Measurements from ENCODE around the gene KMT2C. TPM values are rescaled to one million over a fixed set of nuclear protein-coding genes. Genes with fewer than 3 reads are reported as not detected.

Gene KMT2C
- total RNA-seq (10 to 100 TPM; 45.7 to 82.3 (median 62.6) TPM), polyA plus RNA-seq (10 to 100 TPM in 1 of 3 donors, 1 to 10 TPM in 2; 5.8 to 24.9 (median 8.8) TPM)
- long read RNA-seq, donor 1, partial matches to known transcripts: 27 of 40 reads
- long read RNA-seq, donor 1, other reads (novel, unspliced or antisense): 13 of 40 reads
- long read RNA-seq, donor 2, partial matches to known transcripts: 25 of 42 reads
- long read RNA-seq, donor 2, other reads (novel, unspliced or antisense): 16 of 42 reads

GRCh38 chr7:152435384-152436110, at the start of gene KMT2C:
Gene KMT2C (minus strand): TSS chr7:152436003. CDS start chr7:152435786, 217 bp downstream.
- peaks cover 39% of the 10 kb centered on the region for H3K4me1 ChIP-seq
- no peak for TF ChIP-seq CTCF (IDR thresholded peaks at IDR 0.05)
- peak within 1 kb of the TSS; percentile 96 for H3K27ac ChIP-seq
- H3K9me3 ChIP-seq: no peaks in the 10 kb centered on the region
- intact Hi-C loops (cut with DNase I): loop anchor here in 1 of 2 donors (2.0 kb wide), 1 partner anchor 27 kb away; no protein-coding TSS in a partner anchor
- H3K4me3 ChIP-seq: peak within 1 kb of the TSS; percentile 87
- DNase-seq: peak; percentile 70 to 82
- WGBS, 3 donors: 0 to 1% (median 1%) methylated on average over 30 to 105 of the region's 107 CpGs
- H3K27me3 ChIP-seq (ENCODE audit: insufficient read depth in 3 of 3, low read length in 2 of 3): no peaks in the 10 kb centered on the region
- ATAC-seq: peak; percentile 34 to 51 (median 44)
- no peaks in the 10 kb centered on the region for H3K36me3 ChIP-seq (ENCODE audit: insufficient read depth in 1 of 2, low read depth in 1 of 2)

- Histone ChIP-seq H3K4me3 (no peak overlapping the region), H3K27me3 (ENCODE audit: insufficient read depth in 3 of 3, low read length in 2 of 3) (no peaks in the 10 kb centered on the region), H3K4me1 (no peaks in the 10 kb centered on the region), H3K27ac (no peak overlapping the region), H3K36me3 (ENCODE audit: insufficient read depth in 1 of 2, low read depth in 1 of 2) (no peaks in the 10 kb centered on the region), H3K9me3 (no peaks in the 10 kb centered on the region)
- DNase-seq (no peak), ATAC-seq (no peak)
- no peak for TF ChIP-seq CTCF (IDR thresholded peaks at IDR 0.05)
- intact Hi-C loops (cut with DNase I): no loop called here
- 77 to 85% (median 83%) methylated on average over 4 of the region's 4 CpGs for WGBS, 3 donors
Observed at GRCh38 chr7:152481082-152481481, 45.3 kb upstream of the KMT2C start.

DNA sequence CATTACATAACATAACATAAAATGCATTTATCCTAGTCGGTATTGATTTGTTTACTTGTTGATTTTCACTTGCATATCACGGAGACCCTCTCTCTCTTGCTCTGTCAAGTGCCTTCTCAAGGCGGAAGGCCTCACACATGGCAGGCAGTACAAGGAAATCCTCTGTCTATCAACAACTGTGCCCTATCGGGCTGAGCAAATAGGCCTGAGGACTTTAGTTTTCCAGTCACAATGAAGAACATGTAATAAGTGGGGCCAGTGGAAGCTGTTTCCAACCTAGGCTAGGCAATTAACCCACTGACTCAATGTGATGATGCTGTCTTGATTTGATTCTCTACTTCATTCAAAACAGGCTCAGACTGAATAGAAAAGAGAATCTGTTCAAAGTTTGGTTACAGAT, 44.9 kb upstream of the KMT2C start:
- Histone ChIP-seq H3K27ac (no peak overlapping the region), H3K4me3 (no peak overlapping the region), H3K27me3 (ENCODE audit: insufficient read depth in 3 of 3, low read length in 2 of 3) (no peaks in the 10 kb centered on the region), H3K9me3 (no peaks in the 10 kb centered on the region), H3K4me1 (no peaks in the 10 kb centered on the region), H3K36me3 (ENCODE audit: insufficient read depth in 1 of 2, low read depth in 1 of 2) (no peaks in the 10 kb centered on the region)
- 77 to 96% (median 91%) methylated on average over 4 of the region's 4 CpGs for WGBS, 3 donors
- DNase-seq: no peak
- TF ChIP-seq CTCF (IDR thresholded peaks at IDR 0.05): no peak
- intact Hi-C loops (cut with DNase I): no loop called here
- ATAC-seq: no peak

DNA sequence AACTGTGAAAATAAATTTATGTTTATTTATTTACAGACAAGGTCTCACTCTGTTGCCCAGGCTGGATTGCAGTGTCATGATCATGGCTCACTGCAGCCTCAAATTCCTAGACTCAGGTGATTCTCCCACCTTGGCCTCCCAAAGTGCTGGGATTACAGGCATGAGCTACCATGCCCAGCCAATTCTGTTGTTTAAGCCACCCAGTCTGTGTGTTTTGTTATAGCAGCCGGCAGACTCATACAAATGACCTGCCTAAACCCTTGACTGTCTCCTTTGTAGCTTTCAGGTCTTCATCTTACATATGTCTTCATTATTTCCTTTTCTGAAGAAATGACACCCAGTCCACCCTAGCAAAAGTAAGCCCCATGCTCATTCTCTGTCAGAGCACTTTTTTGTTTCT, 43.8 kb upstream of the KMT2C start:
- H3K27me3 ChIP-seq (ENCODE audit: insufficient read depth in 3 of 3, low read length in 2 of 3): no peaks in the 10 kb centered on the region
- WGBS, 3 donors: 90 to 100% (median 97%) methylated on average over 1 of the region's 1 CpG

More for the DNA sequence above, 43.8 kb upstream of the KMT2C start:
- intact Hi-C loops (cut with DNase I): no loop called here
- Histone ChIP-seq H3K36me3 (ENCODE audit: insufficient read depth in 1 of 2, low read depth in 1 of 2) (no peaks in the 10 kb centered on the region), H3K9me3 (no peaks in the 10 kb centered on the region), H3K4me3 (no peak overlapping the region), H3K27ac (no peak overlapping the region), H3K4me1 (no peaks in the 10 kb centered on the region)
- ATAC-seq (no peak), DNase-seq (no peak)
- TF ChIP-seq CTCF (IDR thresholded peaks at IDR 0.05): no peak
